SH-SY5Y (cell line): ENCODE data around the gene RHOD.

Source experiments
- GATA2 ChIP-seq: IDR thresholded peaks from 2 replicates; pipeline ENCODE4 v1.6.1; 2011; ENCODE audit warnings: mild to moderate bottlenecking, low read depth, low read length
- GATA3 ChIP-seq: IDR thresholded peaks from 2 replicates; pipeline ENCODE4 v1.6.1; 2011; ENCODE audit warnings: low read depth, mild to moderate bottlenecking, low read length, moderate library complexity

DNA sequence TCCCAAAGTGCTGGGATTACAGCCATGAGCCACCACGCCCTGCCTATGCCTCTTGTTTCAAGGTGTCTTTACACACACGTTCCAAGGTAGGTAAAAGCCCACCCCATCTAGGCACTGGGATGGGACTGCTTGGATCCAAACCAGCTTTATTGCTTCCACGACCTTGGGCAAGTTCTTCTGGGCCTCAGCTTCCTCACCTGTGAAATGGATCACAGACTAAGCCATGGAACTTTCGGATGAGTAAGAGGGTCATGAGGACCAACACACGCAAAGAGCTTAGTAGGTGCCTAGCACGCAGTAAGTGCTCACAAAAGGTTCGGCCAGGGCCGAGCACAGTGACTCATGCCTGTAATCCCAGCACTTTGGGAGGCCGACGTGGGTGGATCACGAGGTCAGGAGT is 15.6 kb downstream of the RHOD start:
- TF ChIP-seq GATA2 = no peak
- no peak for TF ChIP-seq GATA3
